GM23338 (cell line): ENCODE results near the gene TTC31. TPM values are rescaled to one million over a fixed set of nuclear protein-coding genes. Genes with fewer than 3 reads are reported as not detected.

Source experiments
- ATAC-seq: fragments of 200-7000 bp; cut with Tn5 transposase; 3 replicates; pipeline ENCODE4 v1.9.1; 2020
- DNase-seq: peaks from one replicate; pipeline ENCODE4 v3.0.0-alpha.2; 2015; ENCODE audit warnings: low spot score
- H2AFZ ChIP-seq: fragments of 200-600 bp; sonication (generic); 2 replicates; pipeline ENCODE4 v1.8.0; 2016; ENCODE audit warnings: antibody characterized with exemption, mild to moderate bottlenecking, moderate library complexity
- H3F3A ChIP-seq: fragments of 200-600 bp; sonication (generic); replicated peaks from 2 replicates; pipeline ENCODE4 v1.8.0; 2017; ENCODE audit warnings: antibody characterized with exemption, mixed run types, low read depth
- H3K27ac ChIP-seq: fragments of 200-600 bp; sonication (generic); 2 replicates; pipeline ENCODE4 v1.6.1; 2016; ENCODE audit warnings: low read depth
- H3K27me3 ChIP-seq: fragments of 200-600 bp; sonication (generic); 2 replicates; pipeline ENCODE4 v1.8.0; 2016; ENCODE audit warnings: mild to moderate bottlenecking, mixed run types, moderate library complexity; ENCODE audit not compliant: insufficient read depth
- H3K36me3 ChIP-seq: fragments of 200-600 bp; sonication (generic); 2 replicates; pipeline ENCODE4 v1.8.0; 2016; ENCODE audit warnings: mild to moderate bottlenecking; ENCODE audit not compliant: insufficient read depth
- H3K4me1 ChIP-seq: fragments of 200-600 bp; sonication (generic); 2 replicates; pipeline ENCODE4 v1.8.0; 2016; ENCODE audit warnings: mild to moderate bottlenecking, moderate library complexity; ENCODE audit not compliant: insufficient read depth
- H3K4me2 ChIP-seq: fragments of 200-600 bp; sonication (generic); 2 replicates; pipeline ENCODE4 v1.7.1; 2017; ENCODE audit warnings: mixed run types
- H3K4me3 ChIP-seq: fragments of 200-600 bp; sonication (generic); 2 replicates; pipeline ENCODE4 v1.6.1; 2016; ENCODE audit warnings: mixed run types
- H3K79me2 ChIP-seq: fragments of 200-600 bp; sonication (generic); replicated peaks from 2 replicates; pipeline ENCODE4 v1.8.0; 2017; ENCODE audit warnings: mild to moderate bottlenecking; ENCODE audit not compliant: insufficient read depth
- H3K9me2 ChIP-seq: fragments of 200-600 bp; sonication (generic); 2 replicates; pipeline ENCODE4 v1.8.0; 2017; ENCODE audit not compliant: insufficient read depth
- H4K20me1 ChIP-seq: fragments of 200-600 bp; sonication (generic); replicated peaks from 2 replicates; pipeline ENCODE4 v1.8.0; 2017; ENCODE audit warnings: mild to moderate bottlenecking; ENCODE audit not compliant: insufficient read depth
- H3K27ac Mint-ChIP-seq: 2 replicates; pipeline ENCODE4 v1.8.0; 2020; ENCODE audit warnings: inconsistent platforms, mild to moderate bottlenecking, moderate library complexity, mixed read lengths
- H3K27me3 Mint-ChIP-seq: 3 replicates; pipeline ENCODE4 v1.8.0; 2022; ENCODE audit warnings: low read depth, mild to moderate bottlenecking, moderate library complexity, mixed read lengths, inconsistent platforms; ENCODE audit not compliant: insufficient read depth, poor library complexity
- H3K36me3 Mint-ChIP-seq: 3 replicates; pipeline ENCODE4 v1.8.0; 2021; ENCODE audit warnings: low read depth, mild to moderate bottlenecking, inconsistent platforms, moderate library complexity, mixed read lengths
- H3K4me1 Mint-ChIP-seq: 3 replicates; pipeline ENCODE4 v1.8.0; 2020; ENCODE audit warnings: mild to moderate bottlenecking, inconsistent platforms, mixed read lengths
- H3K4me3 Mint-ChIP-seq: 3 replicates; pipeline ENCODE4 v1.8.0; 2021; ENCODE audit warnings: moderate library complexity, mild to moderate bottlenecking, inconsistent platforms, mixed read lengths
- H3K9me3 Mint-ChIP-seq: 3 replicates; pipeline ENCODE4 v1.8.0; 2020; ENCODE audit warnings: moderate library complexity, mild to moderate bottlenecking, inconsistent platforms, mixed read lengths
- REST ChIP-seq: IDR thresholded peaks from one replicate; pipeline ENCODE4 v1.6.1; 2018; ENCODE audit warnings: antibody characterized with exemption; ENCODE audit not compliant: unreplicated experiment
- ZNF462 ChIP-seq: fragments of 250-450 bp; sonication (Bioruptor Pico); IDR thresholded peaks from 2 replicates; pipeline ENCODE4 v1.5.0; 2020; ENCODE audit warnings: mild to moderate bottlenecking, moderate library complexity
- polyA plus RNA-seq: library from polyadenylated mRNA; unstranded; fragments of >200 nt; fragmentation: Nextera tagmentation; extraction: Ambion mirVana; gene quantifications from 2 replicates; pipeline ENCODE4 v1.2.1, GENCODE V29; 2016
- total RNA-seq: library from RNA; depleted of rRNA; stranded (reverse); fragments of >200 nt; shearing (Covaris generic); gene quantifications from 2 replicates; pipeline ENCODE4 v1.2.3, GENCODE V29; 2014
- TF ChIP-seq, protein P1 (sequence below), 2 experiments: fragments of 200-600 bp in 1 of 2; sonication (generic) in 1 of 2; conservative IDR thresholded peaks; 2 replicates each; pipeline versions ENCODE4 v1.5.1 to v1.6.1; 2016 to 2017; ENCODE audit warnings: antibody characterized with exemption in 2 of 2, low read depth in 2 of 2, mild to moderate bottlenecking in 2 of 2, moderate library complexity in 1 of 2

Gene TTC31
- total and polyA plus RNA-seq, 2 experiments from 2014 or later: 15.8 to 29.2 TPM

DNA sequence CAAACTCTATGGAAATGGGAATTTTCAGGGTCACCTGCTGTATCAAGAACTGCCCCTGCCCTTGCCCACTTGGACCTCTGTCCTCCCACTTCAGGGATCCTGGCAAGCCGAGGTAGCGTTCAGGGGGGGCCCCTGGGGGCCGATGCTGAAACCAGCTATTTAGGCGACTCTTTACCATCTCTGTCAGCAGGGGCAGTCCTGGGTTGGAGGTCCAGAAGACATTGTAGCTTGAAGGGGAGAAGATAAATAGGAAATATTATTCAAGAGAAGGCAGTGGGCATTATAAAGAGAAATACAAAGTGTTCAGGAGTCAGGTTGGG is 20.1 kb upstream of the TTC31 start (continued):
- no peak for TF ChIP-seq ZNF462 (CRISPR knock-in tag)

DNA sequence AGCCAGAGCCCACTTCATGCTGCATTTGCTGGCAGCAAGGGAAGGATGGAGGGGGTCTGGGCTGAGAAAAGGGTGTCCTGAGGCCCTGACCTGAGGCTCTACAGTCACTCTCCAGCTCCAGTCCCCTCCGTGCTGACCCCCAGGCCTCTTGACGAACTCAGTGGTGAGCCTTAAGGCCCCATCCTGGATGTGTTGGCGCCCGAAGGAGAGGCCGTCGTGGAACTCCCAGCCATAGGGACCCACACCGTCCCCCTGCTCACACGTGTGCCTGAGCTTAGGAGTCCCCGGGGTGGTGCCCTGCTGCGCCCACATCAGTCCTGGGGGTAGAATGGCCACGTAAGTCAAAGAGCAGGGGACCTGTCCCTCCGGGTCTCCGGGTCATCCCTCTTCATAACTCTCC is 18.5 kb upstream of the TTC31 start:
- H2AFZ ChIP-seq: peak overlapping the region; percentile 47
- no peak for TF ChIP-seq REST
- TF ChIP-seq, protein P1, sequence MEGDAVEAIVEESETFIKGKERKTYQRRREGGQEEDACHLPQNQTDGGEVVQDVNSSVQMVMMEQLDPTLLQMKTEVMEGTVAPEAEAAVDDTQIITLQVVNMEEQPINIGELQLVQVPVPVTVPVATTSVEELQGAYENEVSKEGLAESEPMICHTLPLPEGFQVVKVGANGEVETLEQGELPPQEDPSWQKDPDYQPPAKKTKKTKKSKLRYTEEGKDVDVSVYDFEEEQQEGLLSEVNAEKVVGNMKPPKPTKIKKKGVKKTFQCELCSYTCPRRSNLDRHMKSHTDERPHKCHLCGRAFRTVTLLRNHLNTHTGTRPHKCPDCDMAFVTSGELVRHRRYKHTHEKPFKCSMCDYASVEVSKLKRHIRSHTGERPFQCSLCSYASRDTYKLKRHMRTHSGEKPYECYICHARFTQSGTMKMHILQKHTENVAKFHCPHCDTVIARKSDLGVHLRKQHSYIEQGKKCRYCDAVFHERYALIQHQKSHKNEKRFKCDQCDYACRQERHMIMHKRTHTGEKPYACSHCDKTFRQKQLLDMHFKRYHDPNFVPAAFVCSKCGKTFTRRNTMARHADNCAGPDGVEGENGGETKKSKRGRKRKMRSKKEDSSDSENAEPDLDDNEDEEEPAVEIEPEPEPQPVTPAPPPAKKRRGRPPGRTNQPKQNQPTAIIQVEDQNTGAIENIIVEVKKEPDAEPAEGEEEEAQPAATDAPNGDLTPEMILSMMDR (conservative IDR thresholded peaks at IDR 0.05; ENCODE audit: low read depth in 2 of 2): no peak
- no peak for TF ChIP-seq ZNF462 (CRISPR knock-in tag)

More for the DNA sequence above, 18.5 kb upstream of the TTC31 start:
- ATAC-seq (peak; percentile 3; the same call in 2 of the 3 replicates), DNase-seq (no peak)
- H3K27ac ChIP-seq: no peak overlapping the region
- peaks cover 11% of the 10 kb centered on the region for H3K27me3 Mint-ChIP-seq
- peaks cover 10% of the 10 kb centered on the region for H3K79me2 ChIP-seq
- peaks cover 4% of the 10 kb centered on the region; the same call in 1 of the 2 replicates for H4K20me1 ChIP-seq
- H3F3A ChIP-seq: peaks cover 12% of the 10 kb centered on the region; the same call in 1 of the 2 replicates
- peak overlapping the region; percentile 90 for H3K4me3 ChIP-seq
- H3K36me3 ChIP-seq: no peaks in the 10 kb centered on the region; the same call in 1 of the 2 replicates
- H3K9me3 Mint-ChIP-seq: peaks cover 2% of the 10 kb centered on the region; the same call in 1 of the 3 replicates
- H3K27ac Mint-ChIP-seq: peak overlapping the region; percentile 80; the same call in 1 of the 2 replicates
- H3K4me1 ChIP-seq: no peaks in the 10 kb centered on the region; the same call in 1 of the 2 replicates
- no peaks in the 10 kb centered on the region for H3K27me3 ChIP-seq
- peak overlapping the region; percentile 93 for H3K4me2 ChIP-seq
- peaks cover 14% of the 10 kb centered on the region for H3K4me1 Mint-ChIP-seq
- H3K9me2 ChIP-seq: no peaks in the 10 kb centered on the region
- peaks cover 17% of the 10 kb centered on the region for H3K36me3 Mint-ChIP-seq
- H3K4me3 Mint-ChIP-seq: peak overlapping the region; percentile 99
